GM12892 (cell line): Measurements from ENCODE around the gene PPDPF.

Source experiments
- POLR2A ChIP-seq: IDR thresholded peaks from 2 replicates; pipeline ENCODE4 v1.6.1; 2011; ENCODE audit warnings: low read depth, low read length, control low read depth
- POLR2AphosphoS5 ChIP-seq: IDR thresholded peaks from 2 replicates; pipeline ENCODE4 v1.6.1; 2011; ENCODE audit warnings: low read depth, low read length, control low read depth
- TAF1 ChIP-seq: IDR thresholded peaks from 2 replicates; pipeline ENCODE4 v1.6.1; 2011; ENCODE audit warnings: low read depth, mild to moderate bottlenecking, control low read depth, low read length, borderline replicate concordance

DNA sequence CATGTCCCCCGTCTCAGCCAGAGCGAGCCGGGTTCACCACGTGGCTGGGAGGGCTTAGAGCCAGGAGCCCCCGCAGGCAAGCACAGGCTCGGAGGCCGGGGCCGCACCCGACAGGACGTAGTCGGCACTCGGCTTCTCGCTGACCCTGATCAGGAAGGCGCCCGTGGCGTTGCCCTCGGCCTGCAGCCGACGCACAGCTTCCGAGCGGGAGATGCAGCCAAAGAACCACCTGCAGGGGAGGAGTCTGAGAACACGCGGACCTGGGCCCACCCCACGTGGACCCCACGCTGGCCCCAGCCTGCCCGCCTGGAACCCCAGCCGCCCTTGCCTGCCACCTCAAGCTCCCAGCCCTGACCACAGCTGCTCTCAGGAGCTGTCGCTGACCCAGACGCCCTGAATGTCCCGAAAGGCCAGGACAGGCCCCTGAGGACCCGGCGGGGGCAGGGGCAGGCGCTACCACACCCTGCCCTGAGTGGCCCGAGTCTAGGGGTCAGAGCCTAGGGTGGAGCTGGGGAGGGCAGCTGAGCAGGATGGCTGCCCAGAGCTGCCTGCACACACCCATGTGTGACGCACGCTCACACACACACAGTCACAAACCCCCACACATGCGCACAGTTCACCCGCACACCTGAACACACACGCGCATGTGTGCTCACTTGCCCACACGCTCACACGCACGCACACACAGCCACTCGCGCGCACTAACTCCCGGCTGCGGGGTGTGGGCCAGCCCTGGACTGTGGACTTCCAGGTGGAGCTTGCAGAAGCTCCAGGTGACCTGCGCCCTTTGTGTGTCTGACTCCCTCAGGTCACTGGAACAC lies 14.5 kb downstream of the PPDPF start:
- no peak for TF ChIP-seq POLR2A
- TF ChIP-seq TAF1 = no peak
- TF ChIP-seq POLR2AphosphoS5 = no peak
